Astrocyte of the hippocampus (primary cell): ENCODE measurements around the gene HSD17B11.
A peak's percentile ranks its signal among the peaks of the same experiment; 100 is the strongest.
"Not testable (repeated sequence)": the region's sequence is repeated elsewhere in the genome, so short reads cannot be mapped to it uniquely, and the experiment has no call there.

Experiments
- DNase-seq: peaks from one replicate; pipeline ENCODE4 v3.0.0; 2011; ENCODE audit warnings: low read depth, low spot score

The HSD17B11 gene, protein sequence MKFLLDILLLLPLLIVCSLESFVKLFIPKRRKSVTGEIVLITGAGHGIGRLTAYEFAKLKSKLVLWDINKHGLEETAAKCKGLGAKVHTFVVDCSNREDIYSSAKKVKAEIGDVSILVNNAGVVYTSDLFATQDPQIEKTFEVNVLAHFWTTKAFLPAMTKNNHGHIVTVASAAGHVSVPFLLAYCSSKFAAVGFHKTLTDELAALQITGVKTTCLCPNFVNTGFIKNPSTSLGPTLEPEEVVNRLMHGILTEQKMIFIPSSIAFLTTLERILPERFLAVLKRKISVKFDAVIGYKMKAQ

DNA sequence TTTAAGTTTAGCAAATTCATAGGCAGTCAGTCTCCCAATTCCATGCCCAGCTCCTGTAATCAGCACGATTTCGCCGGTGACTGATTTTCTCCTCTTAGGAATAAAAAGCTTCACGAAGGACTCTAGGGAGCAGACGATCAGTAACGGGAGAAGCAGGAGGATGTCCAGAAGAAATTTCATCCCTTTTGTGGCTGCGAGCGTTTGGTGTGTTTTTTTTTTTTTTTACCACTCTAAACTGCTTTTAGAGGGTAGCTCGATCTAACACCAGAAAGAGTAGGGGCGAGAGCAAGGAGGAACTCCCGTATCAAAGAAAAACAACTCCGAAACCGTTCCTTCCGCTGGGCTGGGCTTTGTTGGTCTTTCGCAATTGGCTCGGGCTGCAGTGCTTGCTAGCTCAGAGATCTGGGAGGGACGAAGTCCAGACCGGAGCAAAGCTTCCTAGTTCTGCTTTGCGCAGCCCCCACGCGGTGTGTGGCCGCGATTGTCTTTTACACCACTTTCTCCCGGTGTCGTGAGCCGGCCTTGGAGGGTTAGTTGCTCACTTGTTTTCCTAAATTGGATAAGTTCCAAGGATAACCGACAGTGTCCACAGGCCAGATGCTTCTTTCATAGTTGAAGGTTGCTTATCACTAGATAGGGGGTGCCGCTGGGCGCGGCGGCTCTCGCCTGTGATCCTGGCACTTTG lies at the start of gene HSD17B11:
Gene HSD17B11 (minus strand): TSS at position 298 of the 685 bp plus-strand sequence. CDS start 118 bp downstream, at position 180.
- DNase-seq, result peak; percentile 94

DNA sequence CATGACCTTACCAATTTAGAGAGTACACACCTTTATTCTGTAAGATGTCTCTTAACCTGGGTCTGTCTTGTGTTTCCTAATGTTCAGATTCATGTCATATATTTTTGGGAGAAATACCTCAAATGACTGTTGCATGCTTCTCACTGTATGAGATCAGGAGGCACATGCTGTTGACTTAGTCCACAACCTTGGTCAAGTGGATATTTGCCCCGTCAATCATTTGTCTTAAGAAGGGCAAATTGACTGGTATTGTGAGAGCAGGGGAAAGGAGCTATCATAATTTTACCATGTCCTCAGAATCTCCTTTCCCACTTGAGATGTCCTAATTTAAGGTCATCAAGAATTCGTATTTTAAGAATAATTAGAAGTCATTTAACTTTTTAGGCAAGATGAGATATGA lies 42.4 kb upstream of the HSD17B11 start:
- no peak for DNase-seq

DNA sequence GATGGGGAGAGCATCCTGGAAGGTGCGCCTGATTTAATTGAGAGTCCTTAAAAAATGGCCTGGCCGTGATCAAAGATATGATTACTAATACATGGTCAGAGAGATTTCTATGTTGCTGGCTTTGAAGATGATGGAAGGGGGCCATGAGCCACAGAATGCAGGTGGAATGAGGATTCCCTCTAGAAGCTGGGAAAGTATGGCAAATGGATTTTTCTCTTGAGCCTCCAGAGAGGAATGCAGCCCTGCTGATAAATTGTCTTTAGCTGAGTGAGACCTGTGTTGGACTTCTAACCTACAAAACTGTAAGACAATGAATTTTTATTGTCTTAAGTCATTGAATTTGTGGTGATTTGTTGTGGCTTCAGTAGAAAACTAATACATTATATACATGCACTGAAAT lies 39.0 kb upstream of the HSD17B11 start:
- DNase-seq, result peak; percentile 22

DNA sequence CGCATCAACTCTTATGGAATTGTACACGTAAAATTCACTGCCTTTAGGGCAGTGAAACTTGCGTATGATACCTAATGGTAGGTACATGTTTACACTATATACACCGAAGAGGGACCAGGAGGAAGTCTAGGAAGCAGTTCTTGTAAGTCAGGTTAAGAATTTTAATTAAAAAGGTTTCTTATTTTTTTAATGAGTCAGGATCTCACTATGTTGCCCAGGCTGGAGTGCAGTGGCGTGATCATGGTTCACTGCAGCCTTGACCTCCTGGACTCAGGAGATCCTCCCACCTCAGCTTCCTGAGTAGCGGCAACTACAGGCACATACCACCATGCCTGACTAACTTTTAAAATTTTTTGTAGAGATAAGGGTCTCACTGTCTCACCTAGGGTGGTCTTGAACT lies 38.0 kb upstream of the HSD17B11 start:
- DNase-seq, result no peak

DNA sequence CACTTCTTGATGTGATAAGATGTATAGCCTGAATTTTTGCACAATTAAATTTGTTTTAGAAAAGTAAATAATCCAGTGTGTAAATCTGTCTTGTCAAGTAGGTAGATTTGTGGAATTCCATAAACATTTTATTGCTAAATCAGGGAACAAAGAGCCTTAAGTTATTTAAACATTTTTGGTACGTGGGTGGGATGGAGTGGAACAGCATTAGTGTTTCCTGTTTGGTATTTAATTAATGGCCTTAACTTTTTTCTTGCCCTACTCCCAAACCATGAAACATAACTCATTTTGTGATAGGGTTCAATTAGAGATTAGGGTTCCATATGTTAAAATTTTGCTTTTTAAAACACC lies 36.5 kb upstream of the HSD17B11 start:
- no peak for DNase-seq

DNA sequence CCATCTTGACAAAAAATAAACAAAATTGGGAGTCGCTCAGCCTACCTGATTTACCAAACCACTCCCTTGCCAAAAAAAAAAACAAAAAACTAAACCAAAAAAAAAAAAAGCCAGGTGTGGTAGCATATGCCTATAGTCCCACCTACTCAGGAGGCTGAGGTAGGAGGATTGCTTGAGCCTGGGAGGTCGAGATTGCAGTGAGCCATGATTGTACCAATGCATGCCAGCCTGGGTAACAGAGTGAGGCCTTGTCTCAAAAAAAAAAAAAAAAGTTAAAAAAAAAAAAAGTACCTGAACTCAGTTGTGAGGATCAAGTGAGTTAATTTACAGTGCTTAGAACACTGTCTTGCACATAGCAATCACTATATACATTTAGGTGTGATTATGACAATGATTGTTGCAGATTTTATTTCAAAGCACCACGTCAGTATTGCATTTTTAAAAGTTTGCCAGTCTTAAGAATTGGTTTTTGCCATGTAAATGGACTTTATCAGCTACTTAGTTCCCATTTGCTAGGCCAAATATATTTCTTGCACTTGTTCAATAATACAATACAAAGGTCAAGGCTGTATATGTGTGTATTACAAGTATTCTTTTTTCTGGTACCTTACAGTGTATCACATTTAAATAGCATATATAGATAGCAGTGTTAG lies 36.0 kb upstream of the HSD17B11 start:
- no peak for DNase-seq

DNA sequence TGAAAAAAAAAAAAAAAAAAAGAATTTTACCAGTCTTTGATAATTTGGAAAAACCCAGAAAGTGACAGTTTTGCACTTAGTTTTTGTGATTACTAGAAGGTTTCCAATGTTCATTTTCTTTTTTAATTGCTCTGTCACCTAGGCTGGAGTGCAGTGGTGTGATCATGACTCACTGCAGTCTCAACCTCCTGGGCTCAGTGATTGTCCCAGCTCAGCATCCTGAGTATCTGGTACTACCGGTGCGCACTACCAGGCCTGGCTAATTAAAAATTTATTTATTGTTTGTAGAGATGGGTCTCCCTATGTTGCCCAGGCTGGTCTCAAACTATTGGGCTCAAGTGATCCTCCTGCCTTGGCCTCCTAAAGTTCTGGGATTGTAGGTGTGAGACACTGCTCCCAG lies 34.7 kb upstream of the HSD17B11 start:
- no peak for DNase-seq

DNA sequence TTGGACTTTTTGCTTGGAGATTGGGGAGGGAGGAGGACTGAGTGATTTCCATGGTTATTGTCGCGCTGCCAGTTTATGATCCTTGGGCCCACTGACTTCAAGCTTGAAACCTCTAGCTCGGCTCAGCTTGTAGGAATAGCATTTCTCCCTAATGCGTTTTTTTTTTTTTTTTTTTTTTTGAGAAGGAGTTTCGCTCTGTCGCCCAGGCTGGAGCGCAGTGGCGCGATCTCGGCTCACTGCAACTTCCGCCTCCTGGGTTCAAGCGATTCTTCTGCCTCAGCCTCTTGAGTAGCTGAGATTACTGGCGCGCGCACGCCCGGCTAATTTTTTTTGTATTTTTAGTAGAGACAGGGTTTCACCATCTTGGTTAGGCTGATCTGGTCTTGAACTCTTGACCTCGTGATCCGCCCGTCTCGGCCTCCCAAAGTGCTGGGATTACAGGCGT lies 33.1 kb upstream of the HSD17B11 start:
- DNase-seq, result peak; percentile 18

DNA sequence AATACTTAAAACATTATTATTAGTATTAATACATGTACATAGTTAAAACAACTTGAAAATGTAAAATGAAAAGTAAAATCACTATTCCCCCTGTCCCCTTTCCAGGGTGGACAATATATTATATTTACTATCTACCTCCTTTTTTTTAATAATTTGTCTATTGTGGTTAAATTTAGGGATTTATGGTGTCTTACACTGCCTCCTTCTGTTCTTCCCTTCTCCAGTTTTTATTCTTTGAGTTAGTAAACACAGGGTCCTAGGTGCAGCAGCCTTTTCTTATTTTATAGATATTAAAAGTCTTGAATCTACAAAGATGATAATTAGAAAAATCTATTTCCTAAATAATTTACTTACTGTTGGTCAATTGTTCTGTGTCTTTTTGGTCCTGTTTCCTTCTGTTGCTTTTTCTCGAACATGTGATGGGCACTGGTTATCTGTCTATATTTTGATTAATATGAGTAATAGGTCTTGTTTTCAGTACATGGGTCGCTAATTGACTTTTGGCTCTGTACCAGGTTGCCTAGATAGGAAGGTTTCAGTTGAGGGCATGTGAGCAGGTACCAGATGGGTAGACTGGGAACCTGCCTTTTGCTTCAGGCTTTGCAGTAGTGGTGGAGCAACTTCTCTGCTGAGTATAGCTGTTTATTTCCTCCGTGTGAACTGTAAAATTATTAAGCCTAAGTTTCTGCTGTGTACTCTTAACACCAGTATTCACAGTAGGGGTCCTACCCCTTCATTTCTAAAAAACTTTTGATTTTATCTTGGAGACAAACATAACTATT lies 32.5 kb upstream of the HSD17B11 start:
- peak; percentile 25 for DNase-seq

DNA sequence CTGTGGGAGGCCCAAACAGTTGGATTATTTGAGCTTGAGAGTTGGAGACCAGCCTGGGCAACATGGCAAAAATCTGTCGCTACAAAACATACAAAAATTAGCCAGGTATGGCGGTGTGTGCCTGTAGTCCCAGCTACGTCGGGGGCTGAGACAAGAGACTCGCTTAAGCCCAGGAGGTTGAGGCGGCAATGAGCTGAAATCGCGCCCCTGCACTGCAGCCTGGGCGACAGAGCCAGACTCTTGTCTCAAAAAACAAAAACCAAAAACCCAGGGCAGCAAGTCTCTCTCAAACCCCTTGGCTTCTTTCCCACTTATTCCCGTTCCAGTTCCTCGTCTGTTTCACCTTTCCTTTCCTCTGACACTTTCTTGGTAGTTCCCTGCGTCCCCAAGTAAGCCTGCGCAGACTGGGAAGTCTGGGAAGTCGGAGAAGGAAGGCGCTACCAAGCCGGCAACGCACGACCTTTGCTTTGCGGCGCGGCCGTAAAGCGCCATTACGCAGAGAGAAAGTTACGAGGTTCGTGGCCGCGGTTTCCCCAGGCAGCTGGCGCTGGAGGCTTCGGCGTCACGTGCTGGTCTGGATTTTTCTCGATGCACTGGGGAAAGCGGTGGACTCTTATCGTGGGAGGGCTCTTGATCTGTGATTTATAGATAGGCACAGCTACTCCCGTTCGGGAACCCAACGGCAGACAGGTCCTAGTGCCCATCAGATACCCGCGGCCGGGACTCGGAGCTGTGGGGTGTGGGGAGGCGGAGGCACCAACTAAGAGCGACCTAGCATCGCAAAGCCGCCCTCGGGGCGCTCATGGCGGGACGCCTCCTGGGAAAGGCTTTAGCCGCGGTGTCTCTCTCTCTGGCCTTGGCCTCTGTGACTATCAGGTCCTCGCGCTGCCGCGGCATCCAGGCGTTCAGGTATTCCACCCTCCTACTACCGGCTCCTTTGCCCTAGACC lies 31.4 kb upstream of the HSD17B11 start, which contains the start of gene NUDT9:
Gene NUDT9 (plus strand): TSS at position 470 of the 949 bp plus-strand sequence. CDS start 333 bp downstream, at position 803.
- DNase-seq, result peak; percentile 97

DNA sequence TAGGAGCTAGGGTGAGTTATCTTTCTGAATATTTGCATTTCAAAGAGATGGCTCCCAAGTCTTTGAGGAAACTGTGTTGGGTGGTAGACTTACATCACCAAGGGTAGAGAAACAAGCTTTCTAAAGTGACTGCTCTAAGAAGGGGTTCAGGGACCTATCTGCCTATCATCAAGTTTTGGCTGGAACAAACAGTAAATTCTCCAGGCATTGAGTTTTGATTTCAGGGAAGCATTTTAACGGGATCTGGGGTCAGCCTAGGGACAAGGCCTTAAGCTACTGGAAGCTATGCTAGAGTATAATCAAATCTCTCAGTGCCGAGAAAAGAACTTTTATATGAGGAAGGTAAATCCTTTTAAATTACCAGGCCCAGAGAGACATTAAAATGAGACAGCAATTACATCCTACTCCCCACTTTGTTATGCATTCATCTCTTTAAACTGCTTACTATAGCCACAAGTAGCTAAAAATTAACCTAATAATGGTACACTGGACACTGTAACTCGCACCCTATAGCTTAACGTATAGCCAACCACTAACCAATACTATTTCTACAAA lies 29.4 kb upstream of the HSD17B11 start:
- no peak for DNase-seq

DNA sequence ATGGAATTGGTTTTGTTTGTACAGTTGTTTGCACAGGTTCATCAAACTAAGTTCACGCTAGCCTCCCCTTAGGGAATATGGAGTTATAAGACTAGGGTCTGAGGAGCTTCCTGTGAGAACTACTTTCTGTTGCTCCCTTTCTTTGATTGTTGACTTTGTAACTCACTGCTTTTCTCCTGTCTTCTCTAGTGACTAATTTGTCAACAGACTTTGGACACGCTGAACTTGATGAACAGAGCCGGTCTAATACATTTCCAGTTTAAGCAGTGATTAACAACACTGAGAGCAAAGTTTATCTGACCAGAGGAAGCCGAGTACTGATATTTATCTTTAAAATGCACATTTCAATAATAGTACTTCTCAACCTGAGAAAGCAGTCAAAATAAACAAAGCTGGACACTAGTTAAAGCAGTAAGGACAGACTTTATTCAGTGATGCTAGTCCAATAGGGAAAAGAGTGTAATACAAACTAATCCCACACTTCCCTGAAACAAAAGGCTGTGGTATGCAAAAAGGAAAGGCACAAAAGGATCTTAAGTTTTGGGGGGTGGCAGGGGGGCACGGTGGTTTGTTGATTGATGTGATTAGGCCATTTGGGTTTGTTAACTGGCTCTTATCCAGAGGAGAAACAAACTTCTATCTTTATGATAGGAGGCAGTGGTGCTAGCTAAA lies 28.7 kb upstream of the HSD17B11 start:
- DNase-seq, result peak; percentile 12

DNA sequence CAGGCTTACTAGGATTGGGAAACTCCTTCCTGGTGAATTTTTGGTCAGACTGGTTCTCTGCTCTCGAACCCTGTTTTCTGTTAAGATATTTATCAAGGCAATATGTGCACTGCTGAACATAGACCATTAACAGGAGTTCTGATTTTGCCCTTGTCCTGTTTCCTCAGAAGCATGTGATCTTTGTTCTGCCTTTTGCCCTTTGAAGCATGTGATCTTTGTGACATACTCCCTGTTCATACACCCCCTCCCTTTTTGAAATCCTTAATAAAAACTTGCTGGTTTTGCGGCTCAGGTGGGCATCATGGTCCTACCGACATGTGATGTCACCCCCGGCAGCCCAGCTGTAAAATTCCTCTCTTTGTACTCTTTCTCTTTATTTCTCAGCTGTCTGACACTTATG lies 27.4 kb upstream of the HSD17B11 start:
- DNase-seq, result not testable (repeated sequence)

DNA sequence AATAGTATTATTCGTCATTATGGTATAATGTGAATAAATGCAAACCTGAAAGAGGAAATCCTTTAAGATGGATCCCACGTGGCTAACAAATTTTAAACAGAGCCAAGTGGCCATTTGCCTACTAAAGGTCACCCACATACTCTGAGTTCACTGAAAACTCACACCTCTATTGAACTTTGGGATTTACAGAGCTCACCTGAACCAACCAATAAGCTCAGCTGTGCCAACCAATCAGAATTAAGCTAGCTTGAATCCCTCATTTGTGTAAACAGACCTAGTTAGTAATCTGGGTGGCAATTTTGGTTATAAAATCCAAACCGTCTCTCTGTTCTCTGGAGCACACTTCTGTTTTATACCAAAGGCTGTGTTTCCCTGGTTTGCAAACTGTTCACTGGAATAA lies 26.0 kb upstream of the HSD17B11 start:
- no peak for DNase-seq

DNA sequence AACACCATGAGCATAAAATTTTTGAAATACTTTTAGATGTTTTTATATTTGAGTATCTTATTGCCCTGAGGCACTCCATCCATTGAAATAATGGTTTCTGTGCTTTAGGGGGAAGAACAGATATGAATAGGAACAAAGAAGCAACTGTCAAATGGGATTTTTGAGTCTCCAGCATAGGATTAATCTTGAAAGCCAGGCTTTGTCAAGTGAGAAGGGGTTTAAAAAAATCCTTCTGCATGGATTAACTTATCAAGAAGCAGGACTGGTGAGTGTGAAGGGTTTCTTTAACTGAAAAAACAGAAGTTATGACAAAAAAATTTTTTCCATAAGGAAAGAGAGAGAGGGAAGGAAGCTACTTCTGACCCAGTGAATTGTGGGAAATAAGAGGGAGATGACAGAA lies 23.8 kb upstream of the HSD17B11 start:
- no peak for DNase-seq

DNA sequence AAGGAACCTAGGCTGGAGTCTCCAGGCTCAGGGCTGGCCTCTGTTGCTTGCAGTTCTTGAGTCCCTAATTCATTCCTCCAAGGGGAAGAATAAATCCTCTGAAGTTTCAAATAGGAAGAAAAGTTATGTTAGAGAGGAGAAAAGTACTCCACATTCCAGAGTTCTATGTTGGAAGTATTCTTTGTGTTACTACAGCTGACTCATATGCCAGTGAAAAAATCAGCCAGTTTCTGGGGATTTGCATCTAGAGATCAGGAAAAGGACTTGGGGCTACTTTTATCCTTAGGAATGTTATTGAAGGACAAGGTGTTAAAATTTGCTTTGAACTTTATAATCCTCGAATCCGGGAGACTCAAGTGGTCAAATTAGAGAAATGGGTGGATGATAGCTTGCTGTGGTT lies 19.7 kb upstream of the HSD17B11 start:
- DNase-seq, result peak; percentile 51

DNA sequence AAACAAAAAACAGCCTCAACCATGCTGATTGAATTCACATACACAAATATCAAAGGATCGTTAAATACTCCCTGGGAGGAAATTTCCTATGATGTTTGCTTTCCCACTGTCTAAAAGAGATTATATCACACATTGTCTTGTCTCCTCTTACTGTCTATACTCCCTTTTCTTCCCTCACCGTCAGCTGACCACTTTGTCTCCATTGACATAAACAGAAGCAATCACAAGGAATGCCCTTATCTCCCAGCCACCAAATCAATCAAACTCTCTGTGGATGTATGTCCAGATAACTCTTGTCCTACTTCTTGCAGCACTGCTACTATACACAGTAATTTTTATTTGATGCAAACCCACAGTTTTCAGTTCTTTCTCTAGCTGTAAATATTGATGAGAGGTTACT lies 19.2 kb upstream of the HSD17B11 start:
- DNase-seq, result no peak

DNA sequence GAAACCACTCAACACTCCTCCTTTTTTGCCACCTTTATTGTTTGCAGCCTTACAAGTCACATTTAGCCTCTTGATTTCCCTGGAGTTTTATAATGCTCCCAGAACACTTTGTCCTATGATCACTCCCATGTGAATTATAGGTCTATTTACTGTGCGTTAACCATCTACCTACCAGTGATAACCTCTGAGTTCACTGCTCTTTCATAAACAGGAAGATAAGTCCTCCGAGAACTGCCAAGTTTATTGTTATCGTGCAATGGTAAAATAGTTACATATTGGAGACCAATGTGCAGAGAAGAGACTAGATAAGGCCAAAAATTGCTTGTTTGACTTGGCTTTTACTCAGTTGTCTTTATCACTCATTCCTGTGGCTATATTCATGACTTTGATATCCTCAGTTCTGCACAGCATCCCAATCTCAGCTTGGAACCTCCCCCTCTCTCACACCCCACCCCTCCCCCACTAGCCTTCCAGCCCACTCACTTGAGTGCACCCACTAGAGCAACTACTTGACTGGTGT lies 18.5 kb upstream of the HSD17B11 start:
- no peak for DNase-seq

DNA sequence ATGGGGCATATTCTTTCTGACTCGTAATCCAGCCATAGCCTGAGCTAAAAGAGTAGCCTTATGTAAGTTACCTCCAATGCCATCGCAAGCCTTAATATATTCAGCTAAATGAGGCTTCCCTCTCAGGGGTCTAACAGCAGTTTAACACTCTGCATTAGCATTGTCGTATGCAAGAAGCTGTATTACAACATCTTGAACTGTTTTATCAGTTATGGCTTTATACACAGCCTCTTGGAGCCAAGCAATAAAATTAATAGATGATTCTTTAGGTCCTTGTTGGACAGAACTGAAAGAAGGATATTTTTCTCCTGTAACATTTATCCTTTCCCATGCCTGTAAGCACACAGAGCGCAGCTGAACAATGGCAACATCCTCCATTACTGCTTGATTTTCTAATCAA lies 15.9 kb upstream of the HSD17B11 start:
- DNase-seq, result not testable (repeated sequence)

DNA sequence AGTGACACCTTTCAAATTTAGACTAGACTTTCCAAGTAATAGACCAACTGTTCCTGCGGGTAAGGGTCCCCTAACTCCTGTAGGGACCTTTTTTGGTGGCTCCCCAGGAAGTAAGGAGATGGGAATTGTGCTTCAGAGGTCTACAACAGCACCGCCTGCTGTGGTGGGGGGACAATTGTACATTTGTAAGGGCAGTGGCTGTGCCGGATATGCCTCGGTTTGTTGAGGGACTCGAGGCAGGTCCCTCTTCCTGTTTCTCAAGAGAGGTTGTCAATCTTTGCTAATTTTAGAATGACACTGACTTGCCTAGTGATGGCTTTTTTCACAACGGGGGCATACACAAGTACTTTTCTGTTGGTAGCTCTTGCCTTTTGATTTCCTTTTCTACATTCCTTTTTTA lies 15.5 kb upstream of the HSD17B11 start:
- DNase-seq, result no peak
